HEK293T (cell line): ENCODE data around the gene FER.

Experiments
- CTCF ChIA-PET: fragments of 350-600 bp; formaldehyde crosslinking; extraction: SDS; loops from one replicate; lab custom pipeline; 2021; ENCODE audit warnings: antibody characterized with exemption, inconsistent platforms; lab: Yijun Ruan, JAX
- POLR2A ChIA-PET: fragments of 350-600 bp; formaldehyde crosslinking; extraction: SDS; loops from one replicate; lab custom pipeline; 2020; ENCODE audit warnings: antibody characterized with exemption, inconsistent platforms; lab: Yijun Ruan, JAX
- DNase-seq: peaks from one replicate; pipeline ENCODE4 v3.0.0; 2012; ENCODE audit warnings: mixed read lengths; ENCODE audit errors: extremely low spot score
- ARNT ChIP-seq: fragments of 450-650 bp; IDR thresholded peaks from 2 replicates; pipeline ENCODE4 v1.6.1; 2017; ENCODE audit warnings: mild to moderate bottlenecking
- BHLHE40 ChIP-seq: fragments of 450-650 bp; IDR thresholded peaks from 2 replicates; pipeline ENCODE4 v1.6.1; 2016; ENCODE audit warnings: mild to moderate bottlenecking, moderate library complexity, borderline replicate concordance
- CTBP1 ChIP-seq: fragments of 450-650 bp; IDR thresholded peaks from 2 replicates; pipeline ENCODE4 v1.6.1; 2016; ENCODE audit warnings: borderline replicate concordance
- ELF4 ChIP-seq: fragments of 450-650 bp; IDR thresholded peaks from 2 replicates; pipeline ENCODE4 v1.6.1; 2017; ENCODE audit warnings: antibody characterized with exemption
- FOXA1 ChIP-seq: fragments of 450-650 bp; IDR thresholded peaks from 2 replicates; pipeline ENCODE4 v1.6.1; 2016; ENCODE audit warnings: mild to moderate bottlenecking
- FOXK2 ChIP-seq: fragments of 450-650 bp; IDR thresholded peaks from 2 replicates; pipeline ENCODE4 v1.6.1; 2016; ENCODE audit warnings: mild to moderate bottlenecking
- FOXM1 ChIP-seq: fragments of 450-650 bp; IDR thresholded peaks from 2 replicates; pipeline ENCODE4 v1.6.1; 2017; ENCODE audit warnings: mild to moderate bottlenecking, borderline replicate concordance
- HDGF ChIP-seq: fragments of 450-650 bp; IDR thresholded peaks from 2 replicates; pipeline ENCODE4 v1.6.1; 2017; ENCODE audit warnings: antibody characterized with exemption, borderline replicate concordance
- L3MBTL2 ChIP-seq: fragments of 450-650 bp; conservative IDR thresholded peaks from 2 replicates; pipeline ENCODE4 v1.6.1; 2016; ENCODE audit warnings: mild to moderate bottlenecking
- LEF1 ChIP-seq: fragments of 450-650 bp; IDR thresholded peaks from 2 replicates; pipeline ENCODE4 v1.6.1; 2017; ENCODE audit warnings: mild to moderate bottlenecking, borderline replicate concordance
- NFRKB ChIP-seq: fragments of 450-650 bp; IDR thresholded peaks from 2 replicates; pipeline ENCODE4 v1.6.1; 2016; ENCODE audit warnings: mild to moderate bottlenecking, moderate library complexity
- PKNOX1 ChIP-seq: fragments of 450-650 bp; IDR thresholded peaks from 2 replicates; pipeline ENCODE4 v1.6.1; 2016
- SP1 ChIP-seq: fragments of 450-650 bp; IDR thresholded peaks from 2 replicates; pipeline ENCODE4 v1.6.1; 2017
- SUZ12 ChIP-seq: fragments of 450-650 bp; IDR thresholded peaks from 2 replicates; pipeline ENCODE4 v1.6.1; 2016; ENCODE audit warnings: mild to moderate bottlenecking
- TARDBP ChIP-seq: fragments of 450-650 bp; IDR thresholded peaks from 2 replicates; pipeline ENCODE4 v1.6.1; 2016
- ZNF384 ChIP-seq: fragments of 450-650 bp; IDR thresholded peaks from 2 replicates; pipeline ENCODE4 v1.6.1; 2016

Gene FER

GRCh38 chr5:109099081-109099480 lies 351.4 kb downstream of the FER start:
- no peak for DNase-seq
- TF ChIP-seq CTBP1 (no peak), ELF4 (no peak)
- ChIA-PET POLR2A (no interaction called here), CTCF (no interaction called here)

GRCh38 chr5:109100971-109101370 lies 353.3 kb downstream of the FER start:
- no peak for DNase-seq
- ChIA-PET CTCF (no interaction called here), POLR2A (no interaction called here)
- TF ChIP-seq FOXA1 (no peak), PKNOX1 (peak; percentile 49), FOXM1 (no peak), FOXK2 (no peak), LEF1 (no peak)

GRCh38 chr5:109102096-109102690 lies 354.5 kb downstream of the FER start:
- TF ChIP-seq ZNF384 (no peak), FOXK2 (no peak), HDGF (no peak), FOXA1 (no peak), BHLHE40 (no peak), PKNOX1 (no peak), FOXM1 (no peak), TARDBP (no peak), SUZ12 (no peak), CTBP1 (no peak)
- ChIA-PET CTCF (no interaction called here), POLR2A (no interaction called here)
- no peak for DNase-seq

GRCh38 chr5:109105631-109106267 lies 358.1 kb downstream of the FER start:
- CTCF ChIA-PET, result no interaction called here

GRCh38 chr5:109111680-109112079 lies 364.0 kb downstream of the FER start:
- DNase-seq, result no peak
- TF ChIP-seq FOXA1 (no peak), SUZ12 (no peak), ARNT (no peak), SP1 (no peak), ZNF384 (no peak), CTBP1 (no peak), BHLHE40 (no peak), LEF1 (no peak), FOXK2 (no peak), L3MBTL2 (no peak), NFRKB (no peak)
- ChIA-PET CTCF (no interaction called here), POLR2A (no interaction called here)

More at GRCh38 chr5:109105631-109106267, 358.1 kb downstream of the FER start:
- TF ChIP-seq L3MBTL2, result no peak
- TF ChIP-seq BHLHE40, result no peak
- no peak for TF ChIP-seq FOXM1
- TF ChIP-seq PKNOX1, result no peak
- TF ChIP-seq FOXK2, result no peak
- no peak for TF ChIP-seq SP1
- DNase-seq, result no peak
- POLR2A ChIA-PET, result no interaction called here

GRCh38 chr5:109113608-109114007 lies 365.9 kb downstream of the FER start:
- CTCF ChIA-PET, result no interaction called here
- no peak for DNase-seq
- POLR2A ChIA-PET, result no interaction called here
- TF ChIP-seq ELF4 (no peak), TARDBP (no peak), PKNOX1 (no peak), NFRKB (no peak), SP1 (no peak), ARNT (no peak), CTBP1 (no peak), HDGF (no peak), FOXA1 (no peak), LEF1 (no peak), L3MBTL2 (no peak), ZNF384 (no peak), SUZ12 (no peak), FOXM1 (no peak), BHLHE40 (no peak), FOXK2 (no peak)
